Skeletal muscle satellite cell (primary cell): Measurements from ENCODE around the gene MYH9.

Experiments used
- H3K27me3 ChIP-seq: 2 replicates; pipeline ENCODE4 v1.7.0; 2013; ENCODE audit warnings: low read length; ENCODE audit not compliant: control insufficient read depth, insufficient read depth
- H3K36me3 ChIP-seq: 2 replicates; pipeline ENCODE4 v1.7.0; 2013; ENCODE audit warnings: mild to moderate bottlenecking, control low read depth, low read length; ENCODE audit not compliant: insufficient read depth
- H3K4me1 ChIP-seq: 2 replicates; pipeline ENCODE4 v1.7.0; 2013; ENCODE audit warnings: low read length; ENCODE audit not compliant: control insufficient read depth, insufficient read depth
- H3K4me2 ChIP-seq: 2 replicates; pipeline ENCODE4 v1.7.0; 2013; ENCODE audit warnings: mild to moderate bottlenecking, low read length
- H3K4me3 ChIP-seq: 2 replicates; pipeline ENCODE4 v1.7.0; 2013; ENCODE audit warnings: low read length
- H3K9ac ChIP-seq: 2 replicates; pipeline ENCODE4 v1.7.0; 2013; ENCODE audit warnings: mild to moderate bottlenecking, low read depth, low read length, moderate library complexity
- H3K9me3 ChIP-seq: replicated peaks from 2 replicates; pipeline ENCODE4 v1.7.0; 2013; ENCODE audit warnings: mild to moderate bottlenecking, control low read depth, low read length

Gene MYH9

DNA sequence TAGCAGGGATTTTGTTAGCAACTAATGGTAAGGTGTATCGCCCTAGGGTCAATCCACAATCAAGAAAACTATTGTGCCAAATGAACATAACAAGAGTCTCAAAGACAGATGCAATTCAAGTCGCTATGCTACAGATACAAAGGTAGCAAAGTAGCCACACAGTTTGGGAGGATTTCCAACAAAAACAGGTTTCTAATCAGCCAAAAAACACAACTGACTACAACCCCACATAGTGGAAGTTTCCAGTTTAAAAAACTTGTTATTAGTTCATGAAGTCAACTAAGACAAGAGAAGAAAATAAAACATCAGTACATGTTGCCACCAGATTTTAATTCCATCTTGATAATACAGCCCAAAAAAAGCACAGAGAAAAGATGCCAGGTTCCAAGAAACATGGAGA is 38.0 kb downstream of the MYH9 start:
- no peak overlapping the region for H3K9ac ChIP-seq
- H3K4me3 ChIP-seq: no peak overlapping the region
- H3K4me2 ChIP-seq: peak overlapping the region; percentile 8
- no peaks in the 10 kb centered on the region for H3K9me3 ChIP-seq
- peaks cover 45% of the 10 kb centered on the region for H3K36me3 ChIP-seq
- H3K27me3 ChIP-seq: no peaks in the 10 kb centered on the region
- H3K4me1 ChIP-seq: peaks cover 55% of the 10 kb centered on the region

DNA sequence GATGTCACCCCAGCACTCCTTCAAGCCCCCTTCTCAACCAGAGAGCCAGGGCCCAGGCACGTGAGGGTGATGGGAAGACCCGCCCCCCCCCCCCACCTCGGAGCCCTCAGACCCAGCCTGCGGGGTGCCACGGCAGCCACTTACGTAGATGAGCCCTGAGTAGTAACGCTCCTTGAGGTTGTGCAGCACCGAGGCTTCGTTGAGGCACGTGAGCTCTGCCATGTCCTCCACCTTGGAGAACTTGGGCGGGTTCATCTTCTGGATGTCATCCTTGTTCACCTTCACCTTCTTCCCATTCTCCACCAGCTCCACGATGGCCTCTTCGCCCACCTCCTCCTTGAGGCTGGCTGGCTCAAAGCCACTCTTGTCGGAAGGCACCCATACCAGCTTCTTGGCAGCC is 39.0 kb downstream of the MYH9 start:
- Histone ChIP-seq H3K4me2 (no peak overlapping the region), H3K4me1 (peaks cover 57% of the 10 kb centered on the region), H3K9me3 (no peaks in the 10 kb centered on the region), H3K4me3 (no peak overlapping the region), H3K9ac (no peak overlapping the region), H3K27me3 (no peaks in the 10 kb centered on the region), H3K36me3 (peaks cover 53% of the 10 kb centered on the region)

DNA sequence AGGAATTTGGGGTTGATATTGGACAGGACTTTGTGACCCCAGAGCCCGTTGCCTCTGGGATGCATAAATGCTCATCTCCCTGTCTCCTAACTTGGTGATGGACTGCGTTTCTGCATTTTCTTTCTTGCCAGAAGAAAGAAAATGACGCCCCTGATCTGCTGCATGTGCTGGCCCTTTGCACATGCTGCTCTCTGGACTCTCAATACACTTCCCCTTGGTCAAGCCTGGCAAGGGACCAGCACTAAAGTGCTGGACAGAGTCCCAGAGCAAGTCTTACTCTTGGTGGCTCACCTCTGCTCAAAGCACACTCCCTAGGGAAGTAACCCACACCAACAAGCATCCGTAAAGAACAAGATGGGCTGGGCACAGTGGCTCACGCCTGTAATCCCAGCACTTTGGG is 40.7 kb downstream of the MYH9 start:
- Histone ChIP-seq H3K9me3 (no peaks in the 10 kb centered on the region), H3K36me3 (peaks cover 62% of the 10 kb centered on the region), H3K4me3 (no peak overlapping the region), H3K4me1 (peaks cover 52% of the 10 kb centered on the region), H3K4me2 (no peak overlapping the region), H3K9ac (no peak overlapping the region), H3K27me3 (no peaks in the 10 kb centered on the region)

DNA sequence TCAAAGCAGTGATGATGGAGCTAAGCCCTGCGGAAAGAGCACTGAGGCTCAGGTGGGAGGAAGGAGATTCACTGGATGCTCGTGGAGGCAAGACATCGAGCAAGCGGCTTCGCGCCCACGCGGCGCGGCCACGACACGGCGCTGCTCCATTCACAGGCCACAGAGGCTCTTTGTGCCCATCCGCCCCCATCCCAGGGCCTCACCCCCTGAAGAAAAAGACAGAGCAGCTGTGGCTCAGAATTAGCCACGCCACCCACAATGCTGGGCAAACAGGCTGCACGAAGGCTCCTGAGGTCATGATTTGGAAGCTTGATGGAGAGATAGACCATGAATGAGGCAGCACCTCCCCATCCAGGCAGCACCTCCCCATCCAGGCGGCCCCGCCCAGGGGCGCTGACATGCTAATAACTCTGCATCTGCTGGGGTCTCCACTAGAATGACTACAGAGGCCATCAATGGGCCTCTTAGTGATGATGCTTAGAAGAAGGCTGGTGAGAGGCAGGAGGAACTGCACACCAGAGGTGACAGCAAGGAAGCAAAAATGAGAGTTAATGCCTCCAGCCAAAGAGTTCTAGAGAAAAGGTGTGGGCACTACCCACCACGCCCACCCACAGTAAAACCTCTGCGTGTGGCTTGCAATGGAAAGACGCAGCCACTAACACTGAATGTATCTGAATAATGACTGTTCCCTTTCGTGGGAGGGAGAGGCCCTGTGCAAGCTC is 43.5 kb downstream of the MYH9 start:
- Histone ChIP-seq H3K36me3 (peaks cover 83% of the 10 kb centered on the region), H3K4me2 (peak overlapping the region; percentile 0), H3K27me3 (no peaks in the 10 kb centered on the region), H3K9me3 (no peaks in the 10 kb centered on the region), H3K9ac (no peak overlapping the region), H3K4me1 (peaks cover 38% of the 10 kb centered on the region), H3K4me3 (no peak overlapping the region)

DNA sequence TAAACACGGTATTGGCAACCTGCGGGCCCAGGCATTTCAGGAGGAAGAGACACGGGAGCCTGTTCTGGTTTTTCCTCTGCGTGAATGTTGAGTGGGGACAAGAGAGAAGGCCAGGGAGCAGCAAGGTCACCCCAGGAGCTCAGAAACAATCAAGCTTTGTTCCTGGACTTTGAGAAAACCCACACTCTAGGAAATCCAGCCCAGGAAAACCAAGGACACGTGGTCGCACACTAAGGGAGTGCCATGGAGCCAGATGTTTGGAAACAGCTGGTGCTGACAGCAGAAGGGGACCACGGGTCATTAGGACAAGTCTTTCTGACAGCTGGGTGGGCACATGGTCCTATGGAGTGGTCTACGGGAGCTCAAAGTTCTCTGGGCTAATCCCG is 44.1 kb downstream of the MYH9 start:
- Histone ChIP-seq H3K4me2 (peak overlapping the region; percentile 0), H3K4me3 (no peak overlapping the region), H3K9ac (peak overlapping the region; percentile 15), H3K4me1 (peaks cover 44% of the 10 kb centered on the region), H3K9me3 (no peaks in the 10 kb centered on the region), H3K36me3 (peaks cover 80% of the 10 kb centered on the region), H3K27me3 (no peaks in the 10 kb centered on the region)

DNA sequence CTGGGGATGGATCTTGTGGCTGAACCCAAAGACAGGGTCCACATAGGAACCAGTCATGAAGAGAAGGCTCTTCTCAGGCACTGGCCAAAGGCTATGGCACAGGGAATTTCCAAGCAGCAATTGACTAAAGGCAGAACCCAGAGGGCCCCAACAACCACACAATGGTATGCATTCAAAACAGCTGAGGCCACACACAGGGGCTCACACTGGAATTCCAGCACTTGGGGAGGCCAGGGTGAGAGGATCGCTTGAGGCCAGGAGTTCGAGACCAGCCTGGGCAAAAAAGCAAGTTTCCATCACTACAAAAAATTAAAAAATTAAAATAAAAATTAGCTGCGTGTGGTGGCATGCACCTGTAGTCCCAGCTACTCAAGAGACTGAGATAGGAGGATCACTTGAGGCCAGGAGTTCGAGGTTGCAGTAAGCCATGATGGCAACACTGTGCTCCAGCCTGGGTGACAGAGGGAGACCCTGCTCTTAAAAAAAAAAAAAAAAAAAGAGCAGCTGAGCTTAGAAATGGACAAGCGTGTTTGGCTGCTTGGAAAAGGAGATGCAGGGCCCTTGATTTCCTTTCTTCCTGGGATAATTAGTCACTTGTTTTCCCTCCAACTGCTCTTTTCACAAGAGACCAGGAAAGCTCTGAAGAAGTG is 44.6 kb downstream of the MYH9 start:
- peaks cover 80% of the 10 kb centered on the region for H3K36me3 ChIP-seq

DNA sequence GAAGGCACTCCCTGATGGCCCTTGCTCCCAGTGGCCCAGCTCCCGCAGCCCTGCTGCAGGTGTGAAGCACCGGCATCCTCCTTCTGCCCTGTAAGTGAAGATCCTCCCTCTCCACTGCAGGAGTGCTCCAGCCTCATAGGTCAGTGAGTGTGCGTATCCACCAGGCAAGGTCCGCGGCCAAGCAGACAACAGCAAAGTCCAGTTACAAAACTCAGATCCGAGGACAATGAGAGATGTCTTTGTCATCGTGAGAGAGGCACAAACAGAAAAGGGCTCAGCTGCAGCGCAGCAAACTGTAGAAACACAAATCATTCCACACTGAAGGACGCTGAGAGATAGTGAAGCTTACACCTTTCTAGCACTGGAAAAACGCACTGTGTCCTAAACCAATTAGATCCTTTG is 46.1 kb downstream of the MYH9 start:
- Histone ChIP-seq H3K4me1 (peaks cover 63% of the 10 kb centered on the region), H3K4me3 (no peak overlapping the region), H3K36me3 (peaks cover 84% of the 10 kb centered on the region), H3K9ac (no peak overlapping the region), H3K4me2 (no peak overlapping the region), H3K9me3 (no peaks in the 10 kb centered on the region), H3K27me3 (no peaks in the 10 kb centered on the region)

More for the DNA sequence above, 44.6 kb downstream of the MYH9 start:
- Histone ChIP-seq H3K27me3 (no peaks in the 10 kb centered on the region), H3K4me3 (no peak overlapping the region), H3K4me2 (no peak overlapping the region), H3K4me1 (peaks cover 48% of the 10 kb centered on the region), H3K9me3 (no peaks in the 10 kb centered on the region), H3K9ac (peak overlapping the region; percentile 15)

DNA sequence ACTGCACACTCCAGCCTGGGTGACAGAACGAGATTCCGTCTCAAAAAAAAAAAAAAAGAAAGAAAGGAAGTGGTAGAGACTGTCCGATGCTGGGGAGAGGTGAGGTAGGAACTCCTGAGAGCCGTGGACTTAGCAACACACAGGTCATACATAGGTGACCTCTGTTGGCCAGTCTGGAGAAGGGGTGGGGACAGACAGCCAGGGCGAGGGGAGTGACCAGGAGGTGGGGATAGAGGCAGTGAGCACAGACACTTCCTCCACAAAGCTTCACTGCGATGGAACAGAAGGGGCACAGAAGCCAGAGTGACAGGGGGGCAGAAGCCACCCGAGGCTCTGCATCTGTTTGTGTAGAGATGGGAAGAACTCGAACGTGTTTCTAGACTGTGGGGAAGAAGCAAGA is 47.1 kb downstream of the MYH9 start:
- H3K4me1 ChIP-seq: peaks cover 73% of the 10 kb centered on the region

DNA sequence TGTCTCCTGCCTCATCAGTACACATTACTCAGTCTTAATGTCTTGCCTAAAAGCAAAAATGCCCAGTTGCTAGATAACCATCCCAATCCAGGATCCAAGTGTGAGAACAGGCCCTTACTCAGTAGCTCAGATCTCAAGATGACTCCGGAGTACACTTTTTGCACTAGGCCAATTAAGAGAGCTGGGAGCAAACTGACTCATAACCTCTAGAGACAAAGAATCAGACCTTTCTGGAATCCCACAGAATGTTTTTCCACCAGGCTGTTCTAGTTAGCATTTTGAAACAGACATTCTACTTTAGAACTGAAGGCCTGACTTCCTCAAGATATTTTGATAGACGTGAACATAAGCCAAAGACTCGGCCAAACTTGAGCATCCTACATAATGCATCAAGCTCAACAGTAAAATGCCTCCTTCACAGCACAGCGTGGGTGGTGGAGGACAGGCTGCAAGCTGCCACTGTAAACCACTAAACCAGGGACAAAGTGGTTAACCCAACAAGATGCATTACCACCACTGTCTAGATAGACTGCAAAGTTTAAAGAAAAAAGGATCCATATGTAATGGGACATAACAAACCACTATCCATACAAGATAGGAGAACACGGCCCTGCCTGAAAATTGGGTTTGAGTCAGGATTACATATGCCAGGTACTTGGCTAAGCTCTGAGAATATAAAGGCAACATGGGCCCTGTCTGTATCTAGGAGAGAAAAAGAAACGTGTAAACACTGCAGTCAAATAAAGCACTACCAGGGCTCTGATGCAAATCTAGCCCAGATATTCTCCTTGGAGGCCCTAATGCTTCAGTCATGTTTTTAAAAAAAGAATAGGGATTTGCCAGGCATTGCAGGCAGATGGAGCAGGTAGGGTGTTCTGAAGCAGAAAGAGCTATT is 48.3 kb downstream of the MYH9 start:
- no peaks in the 10 kb centered on the region for H3K27me3 ChIP-seq
- H3K36me3 ChIP-seq: peaks cover 90% of the 10 kb centered on the region
- H3K4me1 ChIP-seq: peaks cover 75% of the 10 kb centered on the region
- H3K9ac ChIP-seq: peak overlapping the region; percentile 57
- H3K4me2 ChIP-seq: peak overlapping the region; percentile 2
- no peak overlapping the region for H3K4me3 ChIP-seq
- no peaks in the 10 kb centered on the region for H3K9me3 ChIP-seq

More for the DNA sequence above, 47.1 kb downstream of the MYH9 start:
- Histone ChIP-seq H3K4me2 (no peak overlapping the region), H3K9ac (peak overlapping the region; percentile 6), H3K4me3 (no peak overlapping the region), H3K36me3 (peaks cover 86% of the 10 kb centered on the region), H3K27me3 (no peaks in the 10 kb centered on the region), H3K9me3 (no peaks in the 10 kb centered on the region)

DNA sequence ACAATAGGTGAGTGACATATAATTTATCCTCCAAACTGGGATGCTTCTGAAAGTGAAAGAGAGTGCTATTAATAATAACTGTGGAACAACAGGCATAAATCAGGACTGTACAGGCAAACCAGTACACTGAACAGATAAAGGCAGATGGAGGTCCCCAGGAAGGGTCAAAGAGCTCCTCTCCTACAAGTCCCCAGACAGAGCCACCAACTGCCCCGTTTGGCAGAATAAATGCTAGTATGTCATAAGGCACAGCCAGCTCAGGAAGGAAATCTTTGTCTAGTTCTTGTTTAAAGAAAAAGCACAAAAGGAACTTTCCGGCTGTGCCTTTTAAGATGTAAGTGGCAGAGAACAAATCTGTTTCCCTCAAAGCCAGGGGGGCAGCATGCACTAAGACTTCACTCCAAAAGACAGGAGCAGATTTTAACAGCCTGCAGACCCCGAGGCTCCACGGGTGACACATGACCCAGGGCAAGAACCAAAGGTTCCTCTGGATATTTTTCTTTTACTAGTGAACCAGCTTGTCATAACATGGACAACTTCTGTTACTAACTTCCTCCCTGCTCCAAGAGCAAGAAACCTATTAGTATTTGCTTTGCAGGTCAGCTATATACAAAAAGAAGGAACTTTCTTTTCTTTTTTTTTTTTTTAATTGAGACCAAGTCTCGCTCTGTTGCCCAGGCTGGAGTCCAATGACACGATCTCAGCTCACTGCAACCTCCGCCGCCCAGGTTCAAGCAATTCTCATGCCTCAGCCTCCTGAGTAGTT is 50.2 kb downstream of the MYH9 start:
- Histone ChIP-seq H3K9ac (peak overlapping the region; percentile 33), H3K36me3 (peaks cover 93% of the 10 kb centered on the region)

More for the DNA sequence above, 50.2 kb downstream of the MYH9 start:
- Histone ChIP-seq H3K4me2 (no peak overlapping the region), H3K9me3 (no peaks in the 10 kb centered on the region), H3K4me1 (peaks cover 79% of the 10 kb centered on the region), H3K27me3 (no peaks in the 10 kb centered on the region), H3K4me3 (no peak overlapping the region)
